CMK (cell line): ENCODE data around the gene FANCC.
"Not testable (repeated sequence)": the region's sequence is repeated elsewhere in the genome, so short reads cannot be mapped to it uniquely, and the experiment has no call there.

Experiments
- DNase-seq: peaks from one replicate; pipeline ENCODE4 v3.0.0-alpha.2; 2010; ENCODE audit warnings: low read depth

The FANCC gene

GRCh38 chr9:95283673-95284072 is 33.8 kb downstream of the FANCC start:
- no peak for DNase-seq

GRCh38 chr9:95282332-95282731 is 35.2 kb downstream of the FANCC start:
- DNase-seq = no peak

GRCh38 chr9:95280745-95281144 is 36.8 kb downstream of the FANCC start:
- no peak for DNase-seq

GRCh38 chr9:95277509-95277908 is 40.0 kb downstream of the FANCC start:
- DNase-seq = no peak

GRCh38 chr9:95276395-95276954 is 41.0 kb downstream of the FANCC start:
- DNase-seq = no peak

- not testable (repeated sequence) for DNase-seq
These were observed 43.3 kb downstream of the FANCC start for GRCh38 chr9:95274160-95274559.

GRCh38 chr9:95273369-95274022 is 44.0 kb downstream of the FANCC start:
- DNase-seq = peak; percentile 35

GRCh38 chr9:95272830-95273229 is 44.7 kb downstream of the FANCC start:
- DNase-seq = no peak

GRCh38 chr9:95270790-95271189 is 46.7 kb downstream of the FANCC start:
- no peak for DNase-seq

GRCh38 chr9:95269803-95270773 is 47.4 kb downstream of the FANCC start:
- DNase-seq = not testable (repeated sequence)

GRCh38 chr9:95268681-95269080 is 48.8 kb downstream of the FANCC start:
- no peak for DNase-seq

GRCh38 chr9:95266649-95267048 is 50.9 kb downstream of the FANCC start:
- no peak for DNase-seq

GRCh38 chr9:95265960-95266359 is 51.5 kb downstream of the FANCC start:
- DNase-seq = no peak

- no peak for DNase-seq
These were observed 52.4 kb downstream of the FANCC start for GRCh38 chr9:95264954-95265615.

- DNase-seq = no peak
These were observed 55.6 kb downstream of the FANCC start for GRCh38 chr9:95261890-95262289.

- no peak for DNase-seq
These were observed 66.9 kb downstream of the FANCC start for GRCh38 chr9:95250462-95251221.

- no peak for DNase-seq
These were observed 67.5 kb downstream of the FANCC start for GRCh38 chr9:95249986-95250385.

GRCh38 chr9:95246547-95246946 is 71.0 kb downstream of the FANCC start:
- DNase-seq = no peak

- no peak for DNase-seq
These were observed 74.9 kb downstream of the FANCC start for GRCh38 chr9:95242613-95243012.

- no peak for DNase-seq
These were observed 78.4 kb downstream of the FANCC start for GRCh38 chr9:95239071-95239470.

GRCh38 chr9:95237336-95237735 is 80.2 kb downstream of the FANCC start:
- no peak for DNase-seq

GRCh38 chr9:95230046-95230445 is 87.5 kb downstream of the FANCC start:
- no peak for DNase-seq
